HG03460 (cell line): Measurements from ENCODE around the gene KLHL7.
A peak's percentile ranks its signal among the peaks of the same experiment; 100 is the strongest.

Experiments used
- ATAC-seq: cut with Tn5 transposase; IDR thresholded peaks from one replicate; pipeline ENCODE4 v1.9.1; 2021; ENCODE audit not compliant: unreplicated experiment

The KLHL7 gene, protein sequence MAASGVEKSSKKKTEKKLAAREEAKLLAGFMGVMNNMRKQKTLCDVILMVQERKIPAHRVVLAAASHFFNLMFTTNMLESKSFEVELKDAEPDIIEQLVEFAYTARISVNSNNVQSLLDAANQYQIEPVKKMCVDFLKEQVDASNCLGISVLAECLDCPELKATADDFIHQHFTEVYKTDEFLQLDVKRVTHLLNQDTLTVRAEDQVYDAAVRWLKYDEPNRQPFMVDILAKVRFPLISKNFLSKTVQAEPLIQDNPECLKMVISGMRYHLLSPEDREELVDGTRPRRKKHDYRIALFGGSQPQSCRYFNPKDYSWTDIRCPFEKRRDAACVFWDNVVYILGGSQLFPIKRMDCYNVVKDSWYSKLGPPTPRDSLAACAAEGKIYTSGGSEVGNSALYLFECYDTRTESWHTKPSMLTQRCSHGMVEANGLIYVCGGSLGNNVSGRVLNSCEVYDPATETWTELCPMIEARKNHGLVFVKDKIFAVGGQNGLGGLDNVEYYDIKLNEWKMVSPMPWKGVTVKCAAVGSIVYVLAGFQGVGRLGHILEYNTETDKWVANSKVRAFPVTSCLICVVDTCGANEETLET

DNA sequence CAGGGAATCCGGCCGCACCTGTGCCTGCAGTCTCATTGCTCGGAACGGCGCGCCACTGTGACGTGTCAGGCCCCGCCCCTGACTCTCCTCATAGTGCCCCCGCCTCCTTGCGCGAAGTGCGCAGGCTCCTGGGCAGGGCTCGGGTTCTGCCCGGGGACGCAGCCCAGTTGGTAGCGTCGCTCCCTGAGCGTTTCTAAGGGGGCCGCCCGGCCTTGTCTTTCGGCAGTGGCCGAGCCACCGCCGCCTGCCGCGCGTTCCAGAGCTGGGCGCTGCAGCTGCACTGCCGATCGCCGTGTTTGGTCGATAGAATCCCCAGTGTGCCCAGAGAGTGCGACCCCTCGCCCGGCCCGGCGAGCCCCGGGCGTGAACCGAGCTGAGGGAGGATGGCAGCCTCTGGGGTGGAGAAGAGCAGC, at the start of gene KLHL7:
Gene KLHL7 (plus strand): TSS at position 142 of the 413 bp plus-strand sequence. CDS start 242 bp downstream, at position 384.
- ATAC-seq, result peak; percentile 93

DNA sequence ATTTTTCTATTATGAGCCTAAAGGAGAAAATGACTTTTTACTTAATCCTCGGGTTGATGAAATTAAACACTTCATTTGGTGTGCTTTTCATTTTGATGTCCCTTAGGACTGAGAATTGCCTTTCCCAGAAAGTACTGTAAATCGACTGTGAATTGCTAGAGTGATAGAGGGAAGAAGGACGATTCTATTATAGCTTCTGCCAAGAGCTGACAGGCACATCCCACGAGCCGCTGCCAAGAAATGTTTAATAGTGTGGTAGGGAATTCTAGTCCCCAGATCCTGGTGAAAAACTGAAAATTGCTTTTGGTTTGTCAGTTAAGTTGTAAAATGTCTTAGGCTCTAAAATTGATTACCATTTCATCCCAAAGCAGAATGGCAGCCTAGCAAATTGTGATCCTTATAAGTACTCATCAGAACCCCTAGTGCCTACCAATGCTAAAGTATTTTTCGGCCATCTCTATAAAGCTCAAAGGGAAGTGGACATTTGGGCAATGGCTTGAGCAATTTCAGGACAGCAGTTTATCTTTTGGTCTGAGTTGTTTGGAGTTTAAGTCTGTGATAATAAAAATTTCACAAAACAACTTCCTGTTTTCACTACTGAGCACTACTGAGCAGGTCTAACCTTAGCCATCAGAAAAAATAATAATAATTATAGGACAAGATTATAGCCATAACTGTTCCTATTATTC, 47.0 kb upstream of the KLHL7 start:
- no peak for ATAC-seq

DNA sequence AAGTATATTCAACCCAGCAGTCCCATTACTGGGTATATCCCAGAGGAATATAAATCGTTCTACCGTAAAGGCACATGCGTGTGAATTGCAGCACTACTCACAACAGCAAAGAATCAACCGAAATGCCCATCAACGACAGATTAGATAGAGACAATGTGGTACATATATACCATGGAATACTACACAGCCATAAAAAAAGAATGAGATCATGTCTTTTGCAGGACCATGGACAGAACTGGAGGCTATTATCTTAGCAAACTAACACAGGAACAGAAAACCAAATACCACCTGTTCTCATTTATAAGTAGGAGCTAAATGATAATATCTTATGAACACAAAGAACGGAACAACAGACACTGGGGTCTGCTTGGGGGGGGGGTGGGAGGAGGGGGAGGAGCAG, 44.3 kb upstream of the KLHL7 start:
- ATAC-seq, result no peak

DNA sequence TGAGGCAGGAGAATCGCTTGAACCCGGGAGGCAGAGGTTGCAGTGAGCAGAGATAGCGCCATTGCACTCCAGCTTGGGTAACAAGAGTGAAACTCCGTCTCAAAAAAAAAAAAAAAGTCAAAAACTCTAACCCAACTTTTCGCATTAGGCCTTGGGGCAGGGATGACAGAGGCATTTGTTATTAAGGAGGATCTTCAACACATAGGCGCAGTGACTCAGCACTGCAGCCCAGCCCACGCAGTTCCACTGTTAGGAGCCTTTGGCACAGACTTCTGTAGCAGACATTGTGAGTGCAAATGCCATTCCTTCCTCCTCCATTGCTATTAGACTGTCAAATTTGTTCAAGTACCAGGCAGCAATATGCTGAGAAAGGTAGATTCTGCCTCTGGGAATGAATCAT, 43.1 kb upstream of the KLHL7 start:
- no peak for ATAC-seq

DNA sequence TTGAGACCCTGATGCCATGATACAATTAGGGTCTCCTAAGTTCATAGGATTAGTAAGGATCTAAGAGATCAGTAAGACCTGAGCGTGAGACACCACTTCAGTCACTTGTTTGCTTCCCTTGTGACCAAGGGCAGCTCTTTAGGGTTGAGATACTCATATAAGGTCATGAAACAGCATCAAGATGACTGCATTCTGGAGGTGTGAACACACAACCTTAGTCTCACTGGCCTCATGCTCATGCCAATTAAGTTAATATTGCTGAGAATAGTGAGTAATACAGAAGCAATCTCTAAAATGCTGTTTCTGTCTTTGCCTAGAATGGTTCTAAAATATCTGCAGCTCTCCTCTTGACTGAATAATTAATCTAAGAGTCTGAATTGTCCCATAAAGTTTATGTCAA, 39.6 kb upstream of the KLHL7 start:
- no peak for ATAC-seq

DNA sequence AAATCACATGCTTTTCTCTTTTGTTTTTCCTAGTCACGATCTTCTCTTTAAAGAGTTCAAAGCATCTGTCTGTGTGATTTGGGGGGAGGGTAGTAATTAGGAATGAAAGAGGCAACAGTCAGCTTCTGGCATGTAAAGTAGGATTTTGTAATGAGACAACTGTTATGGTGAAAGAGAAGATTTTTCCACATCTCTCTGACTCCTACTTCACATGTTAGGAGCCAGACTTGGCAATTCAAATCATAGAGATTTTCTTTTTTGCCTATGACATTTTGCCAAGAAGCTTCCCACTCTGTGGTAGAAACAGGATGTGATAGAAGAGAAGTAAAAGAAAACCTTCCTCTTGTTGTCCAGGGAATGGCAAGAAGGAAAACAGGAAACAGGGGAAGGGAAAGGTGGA, 38.3 kb upstream of the KLHL7 start:
- no peak for ATAC-seq

DNA sequence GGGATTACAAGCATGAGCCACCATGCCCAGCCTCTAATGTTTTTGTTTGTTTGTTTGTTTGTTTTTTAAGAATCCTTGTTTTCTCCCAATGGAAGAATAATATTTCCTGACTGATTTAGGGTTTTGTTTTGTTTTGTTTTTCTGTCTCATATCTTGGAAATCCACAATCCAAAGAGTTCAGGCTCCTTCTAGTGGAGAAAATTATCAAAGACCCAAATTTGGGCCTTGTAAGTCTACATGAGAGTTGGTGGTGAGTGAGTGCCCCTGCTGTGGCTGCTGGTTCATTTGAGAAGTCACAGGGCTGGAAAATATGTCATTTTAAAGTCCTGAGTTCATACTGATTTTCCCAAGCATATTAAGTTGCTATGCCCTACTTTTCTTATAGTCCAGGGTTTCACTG, 33.5 kb upstream of the KLHL7 start:
- no peak for ATAC-seq

DNA sequence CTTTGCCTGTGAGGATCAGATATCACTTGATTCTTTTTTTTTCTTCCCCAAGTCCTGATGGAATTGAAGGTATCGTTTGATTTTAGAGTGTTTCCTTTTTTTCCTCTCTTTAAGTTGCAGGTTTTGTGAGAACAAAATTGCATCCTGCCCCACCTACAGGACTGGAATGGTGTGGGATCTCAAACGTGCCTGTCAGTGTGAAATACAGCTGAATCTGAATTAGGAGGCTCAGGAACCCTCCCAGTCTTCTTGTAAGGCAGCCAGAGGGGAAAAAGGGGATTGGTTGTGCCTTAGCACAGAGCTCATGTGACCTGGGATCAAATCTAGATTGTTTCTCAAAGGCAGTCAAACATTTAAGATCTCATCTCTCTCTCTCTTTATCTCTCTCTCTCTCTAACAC, 32.7 kb upstream of the KLHL7 start:
- ATAC-seq, result no peak

DNA sequence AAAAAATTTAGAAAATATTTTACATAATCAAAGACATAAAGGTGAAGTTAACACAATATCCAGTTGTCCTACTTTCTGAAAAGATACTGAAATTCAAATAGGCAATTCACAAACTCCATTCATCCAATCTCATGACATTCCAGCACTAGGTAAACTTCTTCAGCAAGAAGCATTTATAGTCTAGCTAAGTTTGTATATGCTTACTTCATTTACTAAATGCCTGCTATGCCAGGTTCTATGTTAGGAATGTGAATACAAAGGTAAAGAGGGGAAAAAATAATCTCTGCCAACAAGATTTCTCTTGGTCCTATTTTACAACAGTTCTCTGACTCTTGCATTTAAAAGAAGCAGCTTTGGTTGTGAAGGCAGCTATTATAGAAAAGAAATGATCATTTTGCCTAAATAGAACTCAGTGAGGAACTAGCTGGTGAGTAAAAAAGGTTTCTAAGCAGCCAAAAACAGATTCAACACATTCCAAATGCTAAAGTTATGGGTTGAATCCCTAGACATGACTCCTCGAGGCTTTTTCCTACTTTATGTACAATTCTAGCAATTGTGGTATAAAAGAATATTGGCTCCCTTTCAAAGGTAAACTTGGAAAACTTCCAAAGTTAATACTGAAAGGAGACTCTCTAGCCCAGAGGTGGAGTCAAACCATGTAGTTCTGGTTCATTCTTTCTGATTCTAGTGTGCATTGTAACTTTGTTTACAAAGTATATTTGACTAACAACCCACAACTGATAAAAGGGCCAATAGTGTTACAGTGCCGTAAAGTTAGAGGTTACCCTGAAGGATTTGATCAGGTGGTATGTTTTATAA, 30.9 kb upstream of the KLHL7 start:
- no peak for ATAC-seq

DNA sequence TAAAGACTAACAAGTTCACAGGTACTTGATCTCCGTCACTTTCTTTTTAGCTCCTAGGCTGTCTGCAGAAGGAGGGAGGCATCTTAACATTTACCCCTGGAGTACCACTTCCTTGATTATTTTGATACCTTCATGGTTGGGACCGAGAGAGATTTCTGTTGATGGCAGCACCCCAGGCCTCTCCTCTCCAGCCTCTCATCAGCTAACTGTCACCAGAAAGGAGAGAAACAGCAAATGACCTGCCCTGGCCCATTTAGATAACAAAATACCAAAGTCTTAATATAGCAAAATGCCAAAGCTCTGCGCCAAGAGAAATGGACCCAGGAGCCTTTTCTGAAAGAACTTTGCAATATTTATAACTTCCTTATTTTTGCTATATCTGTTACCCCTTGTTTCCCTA, 30.0 kb upstream of the KLHL7 start:
- no peak for ATAC-seq

DNA sequence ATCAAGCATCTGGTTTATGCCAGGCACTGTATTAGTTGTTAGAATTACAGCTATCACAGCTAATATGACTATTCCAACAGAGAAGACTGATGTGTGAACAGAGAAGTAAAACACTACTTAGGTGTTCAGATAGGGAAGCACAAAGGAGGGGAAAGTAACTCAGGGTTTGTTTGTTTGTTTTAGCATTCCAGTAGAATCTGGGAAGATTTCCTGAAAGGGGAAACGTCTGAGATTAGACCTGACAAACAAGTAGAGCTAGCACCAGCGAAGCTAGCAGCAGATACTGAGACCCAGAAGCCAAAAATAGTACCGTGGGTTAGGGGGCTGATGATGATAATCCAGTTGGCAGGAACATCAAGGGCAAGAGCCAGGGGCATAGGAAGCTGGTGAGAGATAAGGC, 28.8 kb upstream of the KLHL7 start:
- ATAC-seq, result no peak

DNA sequence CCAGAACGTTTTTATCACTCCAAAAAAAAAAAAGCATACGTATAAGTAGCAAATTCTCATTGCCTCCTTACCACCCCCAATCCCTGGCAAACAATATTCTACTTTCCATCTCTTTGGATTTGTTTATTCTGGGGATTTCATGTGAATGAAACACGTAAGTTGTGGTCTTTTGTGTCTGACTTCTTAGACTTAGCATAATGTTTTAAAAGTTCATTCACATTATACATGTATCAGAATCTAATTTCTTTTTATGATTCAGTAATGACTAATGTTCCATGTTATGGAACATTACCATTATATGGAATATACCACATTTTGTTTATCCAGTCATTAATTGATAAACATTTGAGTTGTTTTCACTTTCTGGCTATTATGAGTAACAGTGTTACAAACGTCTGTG, 12.5 kb upstream of the KLHL7 start:
- no peak for ATAC-seq

DNA sequence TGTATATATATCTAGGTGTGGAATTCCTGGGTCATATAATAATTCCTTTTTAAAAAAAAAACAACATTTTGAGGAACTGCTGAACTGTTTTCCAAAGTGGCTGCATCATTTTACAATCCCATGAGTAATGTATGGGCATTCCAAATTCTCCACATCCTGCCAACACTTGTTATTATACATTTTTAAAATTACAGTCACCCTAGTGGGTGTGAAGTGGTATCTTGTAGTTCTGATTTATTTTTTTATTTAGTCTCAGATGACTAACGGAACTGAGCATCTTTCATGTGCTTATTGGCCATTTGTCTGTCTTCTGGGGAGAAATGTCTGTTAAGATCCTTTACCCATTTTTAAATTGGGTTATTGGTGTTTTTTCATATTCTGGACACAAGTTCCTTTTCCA, 12.0 kb upstream of the KLHL7 start:
- no peak for ATAC-seq

DNA sequence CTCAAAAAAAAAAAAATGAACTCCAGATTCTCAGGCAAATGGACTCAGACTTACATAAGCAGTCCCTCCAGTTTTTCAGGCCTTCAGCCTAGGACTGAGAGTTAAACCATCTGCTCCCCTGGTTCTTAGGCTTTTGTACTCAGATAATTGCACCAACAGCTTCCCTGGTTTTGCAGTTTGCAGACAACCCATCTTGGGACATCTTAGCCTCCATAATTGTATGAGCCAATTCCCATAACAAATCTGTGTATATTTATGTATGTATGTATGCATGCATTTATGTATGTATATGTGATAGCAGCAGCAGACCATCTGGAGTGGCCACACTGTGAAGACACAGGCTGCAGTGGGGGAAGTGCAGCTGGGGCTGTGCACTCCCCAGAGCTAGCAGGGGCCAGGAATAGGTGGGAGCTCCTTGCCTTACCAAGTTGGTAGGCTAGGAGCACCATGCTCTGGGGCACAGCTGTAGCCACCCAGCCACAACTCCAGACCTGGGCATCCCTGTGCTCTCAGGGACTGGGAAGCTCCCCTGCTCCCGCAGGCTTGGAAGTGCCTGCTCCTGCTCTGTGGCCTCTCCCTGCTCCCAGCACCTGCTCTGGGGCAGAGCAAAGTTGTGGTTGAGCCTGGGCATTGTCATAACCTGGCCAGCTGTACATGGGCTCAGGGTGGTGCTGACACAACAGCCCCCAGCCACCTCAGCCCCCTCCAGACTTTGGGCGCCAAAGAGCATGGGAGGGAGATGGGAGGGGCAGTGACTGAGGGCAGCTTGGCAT, 8.9 kb upstream of the KLHL7 start:
- no peak for ATAC-seq

DNA sequence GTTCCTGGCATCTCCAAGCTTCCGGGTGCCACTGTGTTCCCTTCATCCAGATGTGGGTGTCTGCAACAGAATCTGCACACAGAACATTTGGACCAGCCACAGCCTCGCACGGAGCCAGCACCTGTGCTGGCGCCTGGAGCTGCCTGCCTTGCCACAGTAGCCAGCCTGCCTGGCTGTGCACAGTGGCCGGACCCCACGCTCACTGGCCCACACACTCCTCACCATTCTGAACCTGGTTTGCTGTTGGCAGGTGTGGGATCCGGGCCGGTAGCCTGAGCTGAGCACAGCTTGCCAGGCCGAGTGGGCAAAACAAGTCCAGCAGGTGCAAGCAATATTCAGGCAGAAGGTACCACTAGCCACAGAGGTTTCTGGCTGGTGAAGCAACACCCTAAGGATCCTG, 7.6 kb upstream of the KLHL7 start:
- no peak for ATAC-seq

DNA sequence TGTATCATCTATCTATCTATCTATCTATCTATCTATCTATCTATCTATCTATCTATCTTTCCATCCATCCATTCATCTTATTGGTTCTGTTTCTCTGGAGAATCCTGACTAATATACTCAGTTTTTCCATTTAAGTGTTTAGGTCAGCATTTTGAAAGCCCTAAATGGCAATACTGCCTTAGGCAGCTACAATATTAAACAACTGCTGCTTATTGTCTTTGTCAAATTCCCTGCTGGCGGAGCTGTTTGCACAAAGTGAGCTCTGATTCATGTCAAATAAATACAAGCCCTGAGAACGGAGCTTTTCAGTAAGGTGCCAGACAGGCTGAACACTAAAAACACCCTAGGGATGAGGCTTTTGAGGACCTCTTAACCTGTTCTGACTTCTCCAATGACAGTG, 7.1 kb upstream of the KLHL7 start:
- ATAC-seq, result no peak

DNA sequence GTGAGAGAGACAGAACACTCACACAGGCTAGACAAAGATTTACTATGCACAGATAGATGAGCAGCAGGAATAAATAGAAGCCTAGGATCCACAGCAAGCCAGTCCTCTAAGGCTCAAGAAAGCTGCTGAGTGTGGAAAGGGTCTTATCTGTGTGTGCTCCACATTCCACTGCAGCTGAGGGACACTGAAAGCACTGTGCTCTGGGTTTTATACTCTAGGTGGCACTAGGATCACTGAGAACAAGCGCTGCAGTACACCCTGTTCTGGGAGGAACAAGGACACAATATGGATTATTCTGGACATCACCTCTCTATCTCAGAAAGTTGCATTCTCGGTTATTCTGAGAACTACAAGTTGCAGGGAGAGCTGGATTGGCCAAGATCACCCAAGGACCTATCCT, 4.9 kb upstream of the KLHL7 start:
- ATAC-seq, result no peak

DNA sequence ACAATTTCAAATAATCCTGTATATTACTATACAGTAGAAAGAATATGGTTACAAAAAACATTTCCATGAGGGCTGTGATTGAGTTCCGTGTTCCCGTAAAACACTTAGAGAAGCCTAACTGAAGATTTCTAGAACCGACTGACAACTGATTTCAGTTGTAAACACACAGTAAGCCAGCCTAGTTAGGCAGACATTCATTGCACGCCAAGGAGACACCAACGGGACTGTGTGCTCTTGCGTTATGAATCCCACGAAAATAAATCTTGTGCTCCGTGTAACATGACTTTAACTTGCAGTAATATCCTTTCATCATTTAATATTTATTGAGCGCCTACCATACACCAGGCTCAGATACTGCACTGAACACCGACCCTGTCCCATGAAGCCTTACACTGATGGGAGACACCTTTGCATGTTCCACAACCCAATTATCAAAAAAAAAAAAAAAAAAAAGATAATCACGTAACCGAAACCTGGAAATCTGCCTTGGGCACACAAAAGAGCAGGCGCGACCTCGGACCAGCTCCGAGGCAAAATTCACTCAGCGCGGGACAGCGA, 420 bp upstream of the KLHL7 start:
- peak; percentile 28 for ATAC-seq

DNA sequence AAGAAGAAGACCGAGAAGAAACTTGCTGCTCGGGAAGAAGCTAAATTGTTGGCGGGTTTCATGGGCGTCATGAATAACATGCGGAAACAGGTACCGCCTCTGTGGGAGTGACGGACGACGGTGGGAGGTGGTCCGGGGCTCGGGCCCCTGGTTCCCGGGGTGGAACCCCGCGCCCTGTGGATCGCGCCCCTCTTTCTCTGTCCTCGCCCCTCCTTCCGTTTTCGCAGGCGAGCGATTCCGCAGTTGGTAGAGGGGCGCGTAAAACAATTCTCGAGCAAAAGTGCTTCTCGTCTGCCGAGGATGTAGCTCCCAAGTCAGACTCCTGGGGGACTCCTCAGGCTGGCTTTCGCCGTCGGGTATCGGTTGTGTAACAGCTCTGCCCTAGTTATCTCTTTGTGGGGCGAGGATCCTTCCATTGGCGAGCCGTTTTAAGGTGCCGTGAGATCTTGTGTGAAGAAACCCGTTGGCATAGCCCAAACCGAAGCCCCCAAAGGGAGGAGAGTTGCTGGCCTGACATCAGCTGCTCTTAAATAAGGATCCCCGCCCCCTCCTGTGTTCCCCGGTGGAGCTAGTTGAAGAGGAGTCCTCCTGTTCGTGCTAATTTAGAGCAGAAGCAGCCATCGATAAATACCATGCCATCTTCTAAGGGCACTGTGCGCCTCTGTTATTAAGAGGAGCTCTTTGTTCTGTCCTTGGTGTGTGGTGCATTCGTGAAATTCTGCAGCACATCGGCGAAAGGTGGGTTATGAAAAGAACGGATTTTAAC, 655 bp downstream of the KLHL7 start:
- peak; percentile 37 for ATAC-seq
